Endothelial cell of umbilical vein (primary cell): ENCODE measurements around the gene TBC1D17. TPM values are rescaled to one million over a fixed set of nuclear protein-coding genes. Genes with fewer than 3 reads are reported as not detected.

Source experiments
- BruUV-seq: library from RNA; stranded (reverse); fragments of 400-500 nt; replicated peaks from 2 replicates; lab custom pipeline; 2021; lab: Mats Ljungman, UMichigan
- CTCF ChIA-PET: fragments of 300-600, 350-600 bp; sonication (Branson Sonifier 250); formaldehyde crosslinking; loops from one replicate; lab custom pipeline; 2021; ENCODE audit warnings: antibody characterized with exemption, inconsistent platforms; lab: Charles Lee
- POLR2A ChIA-PET: fragments of 300-600, 350-600 bp; sonication (Branson Sonifier 250); formaldehyde crosslinking; loops from one replicate; lab custom pipeline; 2021; ENCODE audit warnings: antibody characterized with exemption, inconsistent platforms; lab: Charles Lee
- DNase-seq: peaks from one replicate; pipeline ENCODE4 v3.0.0-alpha.2; 2011; ENCODE audit warnings: low read depth, low spot score
- FAIRE-seq: peaks from 2 replicates; lab custom pipeline; 2011; peaks lifted over from hg19 to GRCh38; lab: Jason Lieb, UNC
- H2AFZ ChIP-seq: 2 replicates; pipeline ENCODE4 v1.6.0; 2012; ENCODE audit warnings: low read depth, low read length, control low read depth, inconsistent platforms
- H3K27ac ChIP-seq: 2 replicates; pipeline ENCODE4 v1.5.1; 2011; ENCODE audit warnings: low read depth, mild to moderate bottlenecking, control low read depth, low read length, moderate library complexity; ENCODE audit not compliant: insufficient read depth
- H3K27me3 ChIP-seq, 2 experiments: 2 replicates each; pipeline versions ENCODE4 v1.6.0 to v1.6.1; 2011; ENCODE audit warnings: low read length in 2 of 2, mixed read lengths in 1 of 2; ENCODE audit not compliant: control insufficient read depth in 2 of 2, insufficient read depth in 2 of 2
- H3K36me3 ChIP-seq, 2 experiments: 2 replicates in 1 of 2; 3 replicates in 1 of 2; pipeline ENCODE4 v1.5.1; 2011; ENCODE audit warnings: low read length in 2 of 2, mild to moderate bottlenecking in 1 of 2, moderate library complexity in 1 of 2; ENCODE audit not compliant: control insufficient read depth in 2 of 2, insufficient read depth in 2 of 2; ENCODE audit errors: extremely low read depth in 1 of 2
- H3K4me1 ChIP-seq: 3 replicates; pipeline ENCODE4 v1.5.1; 2011; ENCODE audit warnings: mild to moderate bottlenecking, low read length; ENCODE audit not compliant: control insufficient read depth, insufficient read depth; ENCODE audit errors: extremely low read depth
- H3K4me2 ChIP-seq: 2 replicates; pipeline ENCODE4 v1.6.1; 2011; ENCODE audit warnings: low read length, control low read depth, mixed read lengths; ENCODE audit not compliant: insufficient read depth
- H3K4me3 ChIP-seq, 3 experiments: fragments of 200-600 bp in 1 of 3; sonication (generic), shearing (Covaris generic) in 1 of 3; replicated peaks in 1 of 3; 2 replicates each; pipeline ENCODE4 v1.5.1; 2011 to 2016; ENCODE audit warnings: control low read depth in 3 of 3, low read length in 3 of 3, mild to moderate bottlenecking in 2 of 3, inconsistent platforms in 1 of 3, low read depth in 1 of 3, moderate library complexity in 1 of 3; ENCODE audit not compliant: insufficient read depth in 1 of 3
- H3K79me2 ChIP-seq: 2 replicates; pipeline ENCODE4 v1.6.0; 2012; ENCODE audit warnings: low read length, inconsistent platforms; ENCODE audit not compliant: control insufficient read depth, insufficient read depth
- H3K9ac ChIP-seq: replicated peaks from 2 replicates; pipeline ENCODE3; 2011; ENCODE audit warnings: low read length, control low read depth; ENCODE audit not compliant: insufficient read depth; ENCODE audit errors: extremely low read depth
- H3K9me1 ChIP-seq: replicated peaks from 3 replicates; pipeline ENCODE4 v1.6.0; 2011; ENCODE audit warnings: mild to moderate bottlenecking, low read length; ENCODE audit not compliant: control insufficient read depth, insufficient read depth; ENCODE audit errors: extremely low read depth
- H3K9me3 ChIP-seq: replicated peaks from 2 replicates; pipeline ENCODE4 v1.5.1; 2012; ENCODE audit warnings: low read length, inconsistent platforms; ENCODE audit not compliant: control insufficient read depth, insufficient read depth
- H4K20me1 ChIP-seq: replicated peaks from 2 replicates; pipeline ENCODE3; 2011; ENCODE audit warnings: mild to moderate bottlenecking, low read length; ENCODE audit not compliant: control insufficient read depth, insufficient read depth; ENCODE audit errors: extremely low read depth
- EZH2 ChIP-seq: IDR thresholded peaks from 2 replicates; pipeline ENCODE4 v1.6.1; 2012; ENCODE audit warnings: borderline replicate concordance, low read depth, mild to moderate bottlenecking, moderate library complexity, low read length, inconsistent platforms; ENCODE audit not compliant: severe bottlenecking
- FOS ChIP-seq: IDR thresholded peaks from 2 replicates; pipeline ENCODE4 v1.6.1; 2011; ENCODE audit warnings: mild to moderate bottlenecking, low read length, moderate library complexity, borderline replicate concordance; ENCODE audit not compliant: insufficient read depth
- GATA2 ChIP-seq: IDR thresholded peaks from 2 replicates; pipeline ENCODE4 v1.7.0; 2011; ENCODE audit warnings: low read depth, mild to moderate bottlenecking, moderate library complexity, mixed read lengths, low read length; ENCODE audit not compliant: insufficient read length, insufficient read depth
- JUN ChIP-seq: IDR thresholded peaks from 2 replicates; pipeline ENCODE4 v1.6.1; 2011; ENCODE audit warnings: borderline replicate concordance, low read depth; ENCODE audit not compliant: insufficient read length, insufficient read depth
- MYC ChIP-seq: IDR thresholded peaks from one replicate; pipeline ENCODE4 v1.6.1; 2011; ENCODE audit warnings: mild to moderate bottlenecking, low read depth, low read length
- POLR2A ChIP-seq: IDR thresholded peaks from 2 replicates; pipeline ENCODE4 v1.6.1; 2012; ENCODE audit warnings: low read depth, mild to moderate bottlenecking, control low read depth, low read length
- POLR2AphosphoS5 ChIP-seq: IDR thresholded peaks from 2 replicates; pipeline ENCODE4 v1.6.1; 2012; ENCODE audit warnings: low read depth, mild to moderate bottlenecking, control low read depth, low read length, moderate library complexity; ENCODE audit not compliant: insufficient read depth
- dilution Hi-C: fragments of 300-500 bp; cut with MboI; formaldehyde crosslinking; loops from one replicate; pipeline ENCODE4 v1.15.0; 2019; ENCODE audit warnings: low sequenced_read_pairs; ENCODE audit not compliant: extremely low pct_ligation_motif_present
- intact Hi-C: fragments of 100-400 bp; cut with micrococcal nuclease; formaldehyde crosslinking; loops from one replicate; pipeline ENCODE4 v1.10.0; 2022
- polyA plus RNA-seq, 4 experiments: library from polyadenylated mRNA; depleted of rRNA in 3 of 4; stranded (reverse) in 3 of 4; unstranded in 1 of 4; fragments of >200 nt; gene quantifications; 2 replicates each; pipeline versions ENCODE4 v1.2.1 to v1.2.3, GENCODE V29; 2011 to 2012; ENCODE audit warnings: missing spikeins in 1 of 4
- total RNA-seq: library from RNA; stranded (reverse); gene quantifications from 2 replicates; pipeline ENCODE4 v1.2.3, GENCODE V29; 2021
- TF ChIP-seq, protein P1 (sequence below): IDR thresholded peaks from 2 replicates; pipeline ENCODE4 v1.6.1; 2011; ENCODE audit not compliant: insufficient read depth, insufficient read length
- TF ChIP-seq, protein P2 (sequence below), 2 donors: IDR thresholded peaks; 1 replicate in 1 of 2; 2 replicates in 1 of 2; pipeline ENCODE4 v1.5.1; 2011; ENCODE audit warnings: low read length in 2 of 2, mild to moderate bottlenecking in 2 of 2, moderate library complexity in 2 of 2, control low read depth in 1 of 2, inconsistent platforms in 1 of 2, low read depth in 1 of 2; ENCODE audit not compliant: insufficient read depth in 1 of 2; ENCODE audit errors: extremely low read depth in 1 of 2

Gene TBC1D17
- total and polyA plus RNA-seq, 2 donors (not counting 3 experiments of a cell fraction or from before 2014, with no cell fraction given): 34.2 to 39.3 TPM

DNA sequence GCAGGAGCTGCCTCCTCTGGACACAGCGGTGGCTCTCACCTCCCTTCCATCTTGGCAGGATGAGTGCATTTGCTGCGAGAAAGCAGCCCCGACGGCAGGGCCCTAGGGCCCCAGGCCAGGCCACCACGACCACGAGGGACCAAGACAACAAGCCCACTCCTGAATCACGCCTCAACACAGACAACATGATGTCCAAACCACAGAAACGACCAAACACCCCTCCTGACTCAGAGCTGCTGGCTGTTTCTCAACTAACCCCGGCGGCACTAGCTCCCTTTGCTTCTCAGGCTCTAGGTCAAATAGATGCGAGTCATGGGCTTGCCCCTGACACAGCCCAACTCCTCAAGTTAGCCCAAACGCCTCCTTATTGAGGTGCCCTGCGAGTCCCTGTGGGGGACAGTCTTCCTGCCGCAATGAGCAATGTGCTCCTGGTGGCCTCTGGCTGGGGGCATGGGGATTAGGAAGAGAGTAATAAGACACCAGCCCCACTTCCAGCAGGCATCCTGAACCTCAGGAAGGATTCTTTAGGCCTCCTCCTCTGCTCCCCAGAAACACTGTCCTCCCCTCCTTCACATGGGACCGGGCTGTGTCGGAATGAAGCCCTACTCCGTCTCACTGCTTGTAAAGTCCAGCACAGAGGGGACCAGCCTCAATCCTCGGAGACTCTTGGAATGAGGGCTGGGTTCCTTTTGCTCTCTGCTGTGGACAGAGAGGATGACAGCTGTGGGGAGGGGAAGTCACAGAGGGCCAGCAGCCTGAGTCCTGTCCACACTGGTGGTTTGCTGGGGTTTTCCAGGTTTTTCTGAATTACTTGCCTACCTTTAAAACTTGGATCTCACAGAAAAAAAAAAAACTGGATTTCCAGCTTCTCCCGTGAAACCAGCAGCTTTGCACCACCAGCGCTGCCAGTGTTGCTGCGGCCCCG is 44.6 kb downstream of the TBC1D17 start:
- CTCF ChIA-PET: interaction anchor here (1.3 kb wide), 1 partner anchor 27 kb away, joined by 3 read pairs; no protein-coding TSS in a partner anchor
- no peak for FAIRE-seq
- no TSS peak for BruUV-seq

More for the DNA sequence above, 44.6 kb downstream of the TBC1D17 start:
- no peak for DNase-seq
- Histone ChIP-seq H4K20me1 (no peaks in the 10 kb centered on the region), H3K4me2 (no peak overlapping the region), H3K79me2 (peaks cover 85% of the 10 kb centered on the region), H3K36me3 (peaks cover 3 to 25% of the 10 kb centered on the region in 2 experiments), H3K4me1 (peaks cover under 1% of the 10 kb centered on the region), H3K9me1 (no peaks in the 10 kb centered on the region), H3K27ac (no peak overlapping the region), H2AFZ (no peak overlapping the region), H3K27me3 (no peaks in the 10 kb centered on the region), H3K4me3 (no peak overlapping the region), H3K9me3 (no peaks in the 10 kb centered on the region), H3K9ac (no peak overlapping the region)
- TF ChIP-seq EZH2: no peak
- TF ChIP-seq POLR2A: no peak
- no peak for TF ChIP-seq FOS
- TF ChIP-seq GATA2: no peak
- TF ChIP-seq, protein P1, sequence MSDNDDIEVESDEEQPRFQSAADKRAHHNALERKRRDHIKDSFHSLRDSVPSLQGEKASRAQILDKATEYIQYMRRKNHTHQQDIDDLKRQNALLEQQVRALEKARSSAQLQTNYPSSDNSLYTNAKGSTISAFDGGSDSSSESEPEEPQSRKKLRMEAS: no peak
- no peak for TF ChIP-seq JUN
- TF ChIP-seq POLR2AphosphoS5: no peak
- TF ChIP-seq, protein P2, sequence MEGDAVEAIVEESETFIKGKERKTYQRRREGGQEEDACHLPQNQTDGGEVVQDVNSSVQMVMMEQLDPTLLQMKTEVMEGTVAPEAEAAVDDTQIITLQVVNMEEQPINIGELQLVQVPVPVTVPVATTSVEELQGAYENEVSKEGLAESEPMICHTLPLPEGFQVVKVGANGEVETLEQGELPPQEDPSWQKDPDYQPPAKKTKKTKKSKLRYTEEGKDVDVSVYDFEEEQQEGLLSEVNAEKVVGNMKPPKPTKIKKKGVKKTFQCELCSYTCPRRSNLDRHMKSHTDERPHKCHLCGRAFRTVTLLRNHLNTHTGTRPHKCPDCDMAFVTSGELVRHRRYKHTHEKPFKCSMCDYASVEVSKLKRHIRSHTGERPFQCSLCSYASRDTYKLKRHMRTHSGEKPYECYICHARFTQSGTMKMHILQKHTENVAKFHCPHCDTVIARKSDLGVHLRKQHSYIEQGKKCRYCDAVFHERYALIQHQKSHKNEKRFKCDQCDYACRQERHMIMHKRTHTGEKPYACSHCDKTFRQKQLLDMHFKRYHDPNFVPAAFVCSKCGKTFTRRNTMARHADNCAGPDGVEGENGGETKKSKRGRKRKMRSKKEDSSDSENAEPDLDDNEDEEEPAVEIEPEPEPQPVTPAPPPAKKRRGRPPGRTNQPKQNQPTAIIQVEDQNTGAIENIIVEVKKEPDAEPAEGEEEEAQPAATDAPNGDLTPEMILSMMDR (IDR thresholded peaks at IDR 0.05; ENCODE audit: extremely low read depth in 1 of 2, insufficient read depth in 1 of 2, low read depth in 1 of 2, low read length in 2 of 2): no peak
- no peak for TF ChIP-seq MYC
- POLR2A ChIA-PET: no interaction called here
- intact Hi-C loops: no loop called here
- dilution Hi-C loops: no loop called here
